GM23248 (cell line): ENCODE results near the gene RPS15. TPM values are rescaled to one million over a fixed set of nuclear protein-coding genes. Genes with fewer than 3 reads are reported as not detected.
A peak's percentile ranks its signal among the peaks of the same experiment; 100 is the strongest.

Experiments
- DNase-seq: peaks from one replicate; pipeline ENCODE4 v3.0.0-alpha.2; 2015
- H2AFZ ChIP-seq: fragments of 200-600 bp; sonication (generic); 2 replicates; pipeline ENCODE4 v1.6.1; 2016; ENCODE audit warnings: antibody characterized with exemption
- H3F3A ChIP-seq: fragments of 200-600 bp; sonication (generic); 2 replicates; pipeline ENCODE4 v1.6.1; 2016; ENCODE audit warnings: mild to moderate bottlenecking, antibody characterized with exemption, mixed run types; ENCODE audit not compliant: insufficient read depth
- H3K27ac ChIP-seq: fragments of 200-600 bp; sonication (generic); 2 replicates; pipeline ENCODE4 v1.5.1; 2016; ENCODE audit warnings: mild to moderate bottlenecking
- H3K27me3 ChIP-seq: fragments of 200-600 bp; sonication (generic); replicated peaks from 2 replicates; pipeline ENCODE4 v1.6.1; 2016; ENCODE audit warnings: mild to moderate bottlenecking; ENCODE audit not compliant: insufficient read depth
- H3K36me3 ChIP-seq: fragments of 200-600 bp; sonication (generic); 2 replicates; pipeline ENCODE4 v1.6.1; 2016; ENCODE audit warnings: low read depth, mild to moderate bottlenecking
- H3K4me1 ChIP-seq: fragments of 200-600 bp; sonication (generic); 2 replicates; pipeline ENCODE4 v1.6.1; 2016; ENCODE audit warnings: mild to moderate bottlenecking; ENCODE audit not compliant: insufficient read depth
- H3K4me2 ChIP-seq: fragments of 200-600 bp; sonication (generic); one replicate; pipeline ENCODE4 v1.6.1; 2016; ENCODE audit warnings: mild to moderate bottlenecking; ENCODE audit not compliant: unreplicated experiment
- H3K4me3 ChIP-seq: fragments of 200-600 bp; sonication (generic); 2 replicates; pipeline ENCODE4 v1.5.1; 2016; ENCODE audit warnings: mild to moderate bottlenecking
- H3K79me2 ChIP-seq: fragments of 200-600 bp; sonication (generic); 2 replicates; pipeline ENCODE4 v1.6.1; 2016; ENCODE audit warnings: mild to moderate bottlenecking; ENCODE audit not compliant: insufficient read depth
- H3K9ac ChIP-seq: fragments of 200-600 bp; sonication (generic); 2 replicates; pipeline ENCODE4 v1.6.1; 2016; ENCODE audit warnings: mild to moderate bottlenecking
- H3K9me2 ChIP-seq: fragments of 200-600 bp; sonication (generic); 2 replicates; pipeline ENCODE4 v1.6.1; 2016; ENCODE audit warnings: mixed run types, mild to moderate bottlenecking, moderate library complexity; ENCODE audit not compliant: insufficient read depth
- H3K9me3 ChIP-seq: fragments of 200-600 bp; sonication (generic); one replicate; pipeline ENCODE4 v1.6.1; 2017; ENCODE audit warnings: low read depth
- H4K20me1 ChIP-seq: fragments of 200-600 bp; sonication (generic); 2 replicates; pipeline ENCODE4 v1.6.0; 2016; ENCODE audit not compliant: insufficient read depth
- EZH2 ChIP-seq: fragments of 200-600 bp; sonication (generic); IDR thresholded peaks from 2 replicates; pipeline ENCODE4 v1.6.1; 2018; ENCODE audit warnings: antibody characterized with exemption, mild to moderate bottlenecking; ENCODE audit not compliant: insufficient read depth, poor library complexity, severe bottlenecking
- EZH2phosphoT487 ChIP-seq: fragments of 200-600 bp; sonication (generic); IDR thresholded peaks from 2 replicates; pipeline ENCODE4 v1.6.1; 2018; ENCODE audit warnings: antibody characterized with exemption, moderate library complexity, mild to moderate bottlenecking, low read depth; ENCODE audit not compliant: insufficient read depth
- WGBS, 2 experiments: methylation state at CpG; one replicate each; pipeline ENCODE4 v1.1.6; 2015 to 2017; ENCODE audit warnings: low lambda C conversion rate in 2 of 2, low coverage in 1 of 2; ENCODE audit errors: missing lambda C conversion rate in 2 of 2; 5-methylcytosine and 5-hydroxymethylcytosine counted together
- in situ Hi-C: fragments of 300-500 bp; cut with MboI; formaldehyde crosslinking; loops from 2 replicates; pipeline ENCODE4 v1.15.0; 2020
- polyA plus RNA-seq: library from polyadenylated mRNA; unstranded; fragments of >200 nt; fragmentation: Nextera tagmentation; extraction: Ambion mirVana; gene quantifications from 2 replicates; pipeline ENCODE4 v1.2.1, GENCODE V29; 2016
- total RNA-seq: library from RNA; depleted of rRNA; stranded (reverse); fragments of >200 nt; shearing (Covaris generic); gene quantifications from 2 replicates; pipeline ENCODE4 v1.2.3, GENCODE V29; 2014

RPS15 gene
- total and polyA plus RNA-seq, 2 experiments from 2014 or later = 921 to 1,289 TPM

DNA sequence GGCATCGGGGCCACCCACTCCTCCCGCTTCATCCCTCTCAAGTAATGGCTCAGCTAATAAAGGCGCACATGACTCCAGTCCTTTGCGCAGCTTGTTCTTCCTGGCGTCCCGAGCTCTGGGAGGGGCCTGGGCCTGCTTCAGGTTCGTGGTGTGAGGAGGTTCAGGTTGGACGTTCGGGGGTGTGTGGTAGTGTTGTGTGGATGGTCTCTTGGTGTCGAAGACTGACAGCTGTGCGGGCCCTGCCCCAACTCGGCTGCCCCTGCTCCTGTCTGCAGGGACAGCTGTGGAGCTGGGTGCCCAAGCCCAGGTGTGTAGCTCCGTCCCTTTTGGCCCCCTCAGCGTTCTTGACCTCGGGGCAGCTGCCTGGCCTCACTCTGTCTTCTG, 2.2 kb downstream of the RPS15 start:
- peak overlapping the region; percentile 99; the same call in 1 of the 2 replicates for H3K9ac ChIP-seq
- H3K27ac ChIP-seq = no peak overlapping the region
- peaks cover 50% of the 10 kb centered on the region for H3F3A ChIP-seq
- WGBS, 2 experiments = 83 to 89% methylated on average over 15 of the region's 15 CpGs
- no peak overlapping the region for H3K4me2 ChIP-seq
- no peaks in the 10 kb centered on the region for H3K27me3 ChIP-seq
- no peak overlapping the region for H2AFZ ChIP-seq
- H3K79me2 ChIP-seq = peaks cover 45% of the 10 kb centered on the region
- H3K4me1 ChIP-seq = 0 out of 2 replicates have a peak, but pooled peaks cover 5% of the 10 kb centered on the region
- H3K36me3 ChIP-seq = peaks cover 32% of the 10 kb centered on the region
- in situ Hi-C loops = no loop called here
- no peaks in the 10 kb centered on the region for H3K9me3 ChIP-seq
- H3K4me3 ChIP-seq = no peak overlapping the region
- H3K9me2 ChIP-seq = no peaks in the 10 kb centered on the region
- no peak for DNase-seq
- peaks cover 10% of the 10 kb centered on the region; the same call in 1 of the 2 replicates for H4K20me1 ChIP-seq
- no peak for TF ChIP-seq EZH2phosphoT487
- TF ChIP-seq EZH2 = no peak

DNA sequence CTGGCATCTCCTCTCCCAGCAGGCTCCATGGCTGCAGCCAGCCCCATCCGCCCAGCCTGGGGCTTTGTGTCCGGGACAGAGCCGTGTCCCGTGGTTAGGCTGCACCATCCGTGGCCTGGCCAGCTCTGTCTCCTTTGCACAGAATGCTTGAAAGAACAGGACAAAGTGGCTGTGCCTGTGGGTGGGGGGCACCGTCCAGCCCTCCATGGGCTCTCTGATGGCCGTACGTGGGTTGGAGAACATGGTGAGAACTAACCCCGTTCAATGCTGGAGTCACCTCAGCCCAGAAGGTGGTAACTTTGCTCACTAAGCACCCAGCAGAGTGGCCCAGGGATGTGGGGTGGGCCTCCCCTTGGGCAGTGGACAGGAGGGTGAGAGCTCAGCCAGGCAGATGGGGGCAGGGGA, 2.8 kb downstream of the RPS15 start:
- Histone ChIP-seq H3K4me1 (0 out of 2 replicates have a peak, but pooled peaks cover 5% of the 10 kb centered on the region), H4K20me1 (peaks cover 10% of the 10 kb centered on the region; the same call in 1 of the 2 replicates), H3K9me2 (no peaks in the 10 kb centered on the region), H3F3A (peaks cover 45% of the 10 kb centered on the region), H3K27ac (no peak overlapping the region), H3K27me3 (no peaks in the 10 kb centered on the region), H3K36me3 (peaks cover 28% of the 10 kb centered on the region; the same call in 1 of the 2 replicates), H3K79me2 (peaks cover 39% of the 10 kb centered on the region), H3K9ac (no peak overlapping the region), H3K9me3 (no peaks in the 10 kb centered on the region), H3K4me3 (no peak overlapping the region), H2AFZ (no peak overlapping the region), H3K4me2 (no peak overlapping the region)
- in situ Hi-C loops = no loop called here
- WGBS, 2 experiments = 92 to 93% methylated on average over 9 of the region's 9 CpGs
- DNase-seq = no peak
- TF ChIP-seq EZH2phosphoT487 (no peak), EZH2 (no peak)

DNA sequence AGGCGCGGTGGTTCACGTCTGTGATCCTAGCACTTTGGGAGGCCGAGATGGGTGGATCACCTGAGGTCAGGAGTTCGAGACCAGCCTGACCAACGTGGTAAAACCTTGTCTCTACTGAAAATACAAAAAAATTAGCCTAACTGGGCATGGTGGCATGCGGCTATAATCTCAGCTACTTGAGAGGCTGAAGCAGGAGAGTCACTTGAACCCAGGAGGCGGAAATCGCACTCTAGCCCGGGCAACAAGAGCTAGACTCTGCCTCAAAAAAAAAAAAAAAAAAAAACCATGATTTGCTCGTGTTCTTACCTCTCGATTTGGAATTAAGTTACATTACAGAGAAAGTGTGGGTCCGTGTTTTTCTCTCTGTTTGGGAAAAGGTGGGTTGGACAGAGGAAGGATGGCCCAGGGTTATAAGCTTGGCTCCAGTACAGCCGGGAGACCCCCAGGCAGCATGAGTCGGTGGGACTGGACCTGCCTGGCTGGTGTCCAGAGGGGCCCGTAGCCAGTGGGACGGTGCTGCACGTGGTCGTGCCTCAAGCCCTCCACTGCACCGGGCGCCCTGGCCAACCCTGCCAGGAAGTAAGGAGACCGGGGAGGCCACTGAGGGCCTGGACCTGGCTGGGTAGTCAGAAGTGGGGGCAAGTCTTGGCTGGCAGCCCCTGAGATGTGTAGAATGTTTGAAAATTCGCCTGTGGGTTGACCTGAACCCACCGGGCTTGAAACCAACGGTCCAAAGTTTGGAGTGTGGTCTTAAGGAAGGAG, 3.7 kb downstream of the RPS15 start:
- 0 out of 2 replicates have a peak, but pooled peaks cover 5% of the 10 kb centered on the region for H3K4me1 ChIP-seq
- WGBS, 2 experiments = 91 to 92% methylated on average over 25 of the region's 25 CpGs
- peaks cover 10% of the 10 kb centered on the region; the same call in 1 of the 2 replicates for H4K20me1 ChIP-seq
- no peak overlapping the region for H3K27ac ChIP-seq
- in situ Hi-C loops = no loop called here
- no peak overlapping the region for H3K9ac ChIP-seq
- H3F3A ChIP-seq = peaks cover 45% of the 10 kb centered on the region
- H3K36me3 ChIP-seq = peaks cover 28% of the 10 kb centered on the region; the same call in 1 of the 2 replicates
- H2AFZ ChIP-seq = no peak overlapping the region
- H3K27me3 ChIP-seq = peaks cover 4% of the 10 kb centered on the region; the same call in 1 of the 2 replicates
- H3K9me3 ChIP-seq = no peaks in the 10 kb centered on the region
- H3K79me2 ChIP-seq = peaks cover 37% of the 10 kb centered on the region
- H3K9me2 ChIP-seq = no peaks in the 10 kb centered on the region
- H3K4me2 ChIP-seq = no peak overlapping the region
- TF ChIP-seq EZH2phosphoT487 (no peak), EZH2 (no peak)
- no peak overlapping the region for H3K4me3 ChIP-seq
- DNase-seq = no peak

DNA sequence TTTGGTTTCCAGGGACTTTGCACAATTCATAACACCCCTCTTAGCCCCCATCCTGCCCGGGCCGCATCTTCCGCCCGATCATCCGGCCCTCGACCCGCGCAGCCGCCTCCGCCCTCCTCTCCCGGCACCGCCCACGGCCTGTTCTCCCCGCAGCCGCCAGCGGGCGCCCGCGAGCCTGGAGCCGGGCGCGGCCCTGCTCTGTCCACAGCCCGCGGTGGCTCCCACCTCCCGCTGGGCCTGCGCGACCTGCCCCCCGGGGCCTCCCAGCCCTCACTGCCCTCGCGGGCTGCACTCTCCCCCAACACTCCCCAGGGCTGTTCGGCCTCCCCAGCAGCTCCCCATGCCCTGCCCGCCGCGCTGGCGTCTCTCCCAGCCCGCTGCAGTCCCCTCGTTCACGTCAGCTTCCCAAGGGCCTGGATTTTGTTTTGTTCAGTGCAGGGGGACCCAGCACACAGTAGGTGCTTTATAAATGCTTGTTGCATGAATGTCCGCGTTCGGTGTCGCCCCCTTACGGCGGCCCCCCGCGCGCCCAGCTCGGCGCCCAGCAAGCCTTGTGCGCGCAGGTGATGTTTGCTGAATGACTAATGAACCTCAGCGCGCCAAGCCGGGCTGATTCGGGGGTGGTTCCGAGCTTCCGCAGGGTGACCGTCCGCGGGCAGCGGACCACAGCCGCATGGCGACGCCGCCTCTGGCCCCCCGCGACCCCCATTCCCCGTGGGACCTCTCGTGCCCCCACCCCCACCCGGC, 7.2 kb downstream of the RPS15 start:
- H3K27ac ChIP-seq = no peak overlapping the region
- H3K9me3 ChIP-seq = no peaks in the 10 kb centered on the region
- H3K9ac ChIP-seq = no peak overlapping the region
- H3K27me3 ChIP-seq = peaks cover 17% of the 10 kb centered on the region
- peaks cover 41% of the 10 kb centered on the region for H3F3A ChIP-seq
- H3K4me2 ChIP-seq = peak overlapping the region; percentile 16
- DNase-seq = peak; percentile 80
- H3K4me3 ChIP-seq = peak overlapping the region; percentile 14; the same call in 1 of the 2 replicates
- peaks cover 8% of the 10 kb centered on the region; the same call in 1 of the 2 replicates for H4K20me1 ChIP-seq
- in situ Hi-C loops = no loop called here
- no peaks in the 10 kb centered on the region for H3K9me2 ChIP-seq
- 1 to 2% methylated on average over 32 to 70 of the region's 70 CpGs for WGBS, 2 experiments
- TF ChIP-seq EZH2phosphoT487 = no peak
- TF ChIP-seq EZH2 = no peak
- no peak overlapping the region for H2AFZ ChIP-seq
- no peaks in the 10 kb centered on the region for H3K4me1 ChIP-seq
- H3K79me2 ChIP-seq = peaks cover 16% of the 10 kb centered on the region
- peaks cover 20% of the 10 kb centered on the region; the same call in 1 of the 2 replicates for H3K36me3 ChIP-seq
